Measurements from ENCODE around the gene MPDU1. TPM values are rescaled to one million over a fixed set of nuclear protein-coding genes. Genes with fewer than 3 reads are reported as not detected.

The MPDU1 gene
- total RNA-seq, 1 donor from 2014 or later, result 167 TPM

- Histone ChIP-seq H3K36me3 (no peaks in the 10 kb centered on the region), H3K79me2 (ENCODE audit: low read depth) (peaks cover 35% of the 10 kb centered on the region), H3K27ac (no peak overlapping the region), H2AFZ (replicated peaks) (no peak overlapping the region), H3K4me1 (peaks cover 44% of the 10 kb centered on the region), H3F3A (ENCODE audit: low read depth) (peaks cover 54% of the 10 kb centered on the region), H3K4me2 (no peak overlapping the region), H4K20me1 (ENCODE audit: low read depth) (peaks cover 5% of the 10 kb centered on the region), H3K9me3 (ENCODE audit: low read depth) (no peaks in the 10 kb centered on the region), H3K9ac (no peak overlapping the region), H3K27me3 (no peaks in the 10 kb centered on the region), H3K4me3 (no peak overlapping the region)
- Mint-ChIP-seq H3K36me3 (peaks cover 20% of the 10 kb centered on the region), H3K27me3 (ENCODE audit: insufficient read depth, low read depth) (peaks cover 17% of the 10 kb centered on the region), H3K4me1 (peaks cover 25% of the 10 kb centered on the region), H3K9me3 (no peaks in the 10 kb centered on the region), H3K4me3 (no peak overlapping the region), H3K27ac (no peak overlapping the region)
- no peak for TF ChIP-seq EZH2 (IDR thresholded peaks at IDR 0.05)
- TF ChIP-seq EZH2phosphoT487 (IDR thresholded peaks at IDR 0.05), result no peak
- TF ChIP-seq CTCF (IDR thresholded peaks at IDR 0.05), result no peak
- DNase-seq (ENCODE audit: low spot score), result no peak
Measured at GRCh38 chr17:7587420-7588151, 3.9 kb downstream of the MPDU1 start.

GRCh38 chr17:7588553-7589203, 5.0 kb downstream of the MPDU1 start:
- H3K79me2 ChIP-seq (ENCODE audit: low read depth), result peaks cover 28% of the 10 kb centered on the region
- peaks cover 3% of the 10 kb centered on the region for H3K36me3 ChIP-seq
- no peak for TF ChIP-seq EZH2 (IDR thresholded peaks at IDR 0.05)
- TF ChIP-seq EZH2phosphoT487 (IDR thresholded peaks at IDR 0.05), result no peak
- no peak for TF ChIP-seq CTCF (IDR thresholded peaks at IDR 0.05)
- H3K4me3 ChIP-seq, result peak overlapping the region; percentile 35
- DNase-seq (ENCODE audit: low spot score), result no peak
- Mint-ChIP-seq H3K9me3 (no peaks in the 10 kb centered on the region), H3K27me3 (ENCODE audit: insufficient read depth, low read depth) (peaks cover 15% of the 10 kb centered on the region), H3K36me3 (peaks cover 26% of the 10 kb centered on the region), H3K4me1 (peaks cover 20% of the 10 kb centered on the region), H3K4me3 (no peak overlapping the region), H3K27ac (no peak overlapping the region)
- H4K20me1 ChIP-seq (ENCODE audit: low read depth), result peaks cover 5% of the 10 kb centered on the region
- H3F3A ChIP-seq (ENCODE audit: low read depth), result peaks cover 54% of the 10 kb centered on the region
- no peak overlapping the region for H2AFZ ChIP-seq (replicated peaks)
- no peak overlapping the region for H3K9ac ChIP-seq
- no peak overlapping the region for H3K27ac ChIP-seq
- H3K27me3 ChIP-seq, result no peaks in the 10 kb centered on the region
- H3K4me2 ChIP-seq, result peak overlapping the region; percentile 70
- peaks cover 43% of the 10 kb centered on the region for H3K4me1 ChIP-seq
- no peaks in the 10 kb centered on the region for H3K9me3 ChIP-seq (ENCODE audit: low read depth)

DNA sequence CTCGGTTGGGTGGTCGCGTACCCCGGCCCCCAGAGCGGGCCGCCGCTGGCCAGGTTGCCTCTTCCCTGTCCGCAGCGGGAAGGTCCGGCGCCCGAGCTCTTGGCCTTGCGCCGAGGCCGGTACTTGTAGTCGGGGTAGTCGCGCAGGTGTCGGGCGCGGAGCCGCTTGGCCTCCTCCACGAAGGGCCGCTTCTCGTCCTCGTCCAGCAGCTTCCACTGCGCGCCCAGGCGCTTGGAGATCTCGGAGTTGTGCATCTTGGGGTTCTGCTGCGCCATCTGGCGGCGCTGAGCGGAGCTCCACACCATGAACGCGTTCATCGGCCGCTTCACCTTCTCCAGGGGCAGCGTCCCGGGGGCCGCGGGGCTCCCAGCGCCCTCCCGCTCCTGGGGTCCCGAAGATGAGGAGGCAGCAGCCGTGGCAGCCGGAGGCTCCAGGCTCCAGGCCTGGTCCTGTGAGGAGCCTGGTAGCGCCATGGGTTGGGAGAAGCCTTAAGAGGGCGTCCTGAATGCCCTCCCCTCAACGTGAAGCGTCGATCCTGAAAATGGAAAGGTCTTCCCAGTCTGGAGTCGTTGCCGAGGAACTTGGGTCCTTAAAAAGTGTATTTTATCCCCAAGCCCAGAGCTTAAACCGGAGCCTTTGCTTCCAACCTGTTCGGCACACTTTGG, 5.7 kb downstream of the MPDU1 start:
- Mint-ChIP-seq H3K27ac (no peak overlapping the region), H3K4me3 (no peak overlapping the region), H3K36me3 (peaks cover 31% of the 10 kb centered on the region), H3K27me3 (ENCODE audit: insufficient read depth, low read depth) (peaks cover 12% of the 10 kb centered on the region), H3K9me3 (no peaks in the 10 kb centered on the region), H3K4me1 (peaks cover 13% of the 10 kb centered on the region)
- H3K4me3 ChIP-seq, result peak overlapping the region; percentile 35
- peak overlapping the region; percentile 70 for H3K4me2 ChIP-seq
- H4K20me1 ChIP-seq (ENCODE audit: low read depth), result peaks cover 5% of the 10 kb centered on the region
- H2AFZ ChIP-seq (replicated peaks), result no peak overlapping the region
- H3K79me2 ChIP-seq (ENCODE audit: low read depth), result peaks cover 25% of the 10 kb centered on the region
- TF ChIP-seq CTCF (IDR thresholded peaks at IDR 0.05) (peak; percentile 86), EZH2 (IDR thresholded peaks at IDR 0.05) (no peak)
- DNase-seq (ENCODE audit: low spot score), result peak; percentile 94
- H3K36me3 ChIP-seq, result peaks cover 3% of the 10 kb centered on the region
- H3K9ac ChIP-seq, result no peak overlapping the region
- H3K27ac ChIP-seq, result peak overlapping the region; percentile 99
- peaks cover 61% of the 10 kb centered on the region for H3F3A ChIP-seq (ENCODE audit: low read depth)
- peaks cover 45% of the 10 kb centered on the region for H3K4me1 ChIP-seq
- no peaks in the 10 kb centered on the region for H3K9me3 ChIP-seq (ENCODE audit: low read depth)
- H3K27me3 ChIP-seq, result no peaks in the 10 kb centered on the region

Data from neural progenitor cell (in vitro differentiated cells).